Measurements from ENCODE around the gene GREM1. TPM values are rescaled to one million over a fixed set of nuclear protein-coding genes. Genes with fewer than 3 reads are reported as not detected.

The GREM1 gene
- total and polyA plus RNA-seq, 9 of the 15 experiments (the other 6 are each of a cell fraction or from before 2014, with no cell fraction given), result 0.01 to 0.20 (median 0.06) TPM; not detected in 6

- Histone ChIP-seq H3K36me3 (ENCODE audit: control insufficient read depth, insufficient read depth, low read length) (no peaks in the 10 kb centered on the region), H4K20me1 (replicated peaks; ENCODE audit: control insufficient read depth, insufficient read depth, low read length) (no peaks in the 10 kb centered on the region), H3K9me3 (replicated peaks; ENCODE audit: control insufficient read depth, insufficient read depth, low read depth, low read length) (no peaks in the 10 kb centered on the region), H3K27me3 (ENCODE audit: control insufficient read depth in 2 of 2, insufficient read depth in 2 of 2, low read length in 2 of 2) (peaks cover 0 to 2% of the 10 kb centered on the region in 2 experiments; a peak in 3 of 5 replicates), H3K4me3 (no peak overlapping the region), H2AFZ (ENCODE audit: low read depth, low read length) (no peak overlapping the region), H3K27ac (ENCODE audit: extremely low read depth, low read depth, low read length) (no peak overlapping the region), H3K4me1 (replicated peaks in 1 of 2; ENCODE audit: control insufficient read depth in 2 of 2, insufficient read depth in 2 of 2, low read length in 2 of 2) (no peaks in the 10 kb centered on the region), H3K9me1 (ENCODE audit: control insufficient read depth, insufficient read depth, low read length) (no peaks in the 10 kb centered on the region), H3K79me2 (ENCODE audit: control insufficient read depth, insufficient read depth, low read length) (no peaks in the 10 kb centered on the region), H3K9ac (ENCODE audit: insufficient read depth in 1 of 2, low read depth in 2 of 2, low read length in 2 of 2) (no peak overlapping the region), H3K4me2 (ENCODE audit: insufficient read depth, low read length) (no peak overlapping the region)
- no peak for TF ChIP-seq NFRKB (IDR thresholded peaks at IDR 0.05; ENCODE audit: low read depth)
- no peak for TF ChIP-seq BCL6 (CRISPR knock-in tag; IDR thresholded peaks at IDR 0.05)
- TF ChIP-seq ZNF143 (CRISPR knock-in tag; IDR thresholded peaks at IDR 0.05), result no peak
- TF ChIP-seq, protein P1, sequence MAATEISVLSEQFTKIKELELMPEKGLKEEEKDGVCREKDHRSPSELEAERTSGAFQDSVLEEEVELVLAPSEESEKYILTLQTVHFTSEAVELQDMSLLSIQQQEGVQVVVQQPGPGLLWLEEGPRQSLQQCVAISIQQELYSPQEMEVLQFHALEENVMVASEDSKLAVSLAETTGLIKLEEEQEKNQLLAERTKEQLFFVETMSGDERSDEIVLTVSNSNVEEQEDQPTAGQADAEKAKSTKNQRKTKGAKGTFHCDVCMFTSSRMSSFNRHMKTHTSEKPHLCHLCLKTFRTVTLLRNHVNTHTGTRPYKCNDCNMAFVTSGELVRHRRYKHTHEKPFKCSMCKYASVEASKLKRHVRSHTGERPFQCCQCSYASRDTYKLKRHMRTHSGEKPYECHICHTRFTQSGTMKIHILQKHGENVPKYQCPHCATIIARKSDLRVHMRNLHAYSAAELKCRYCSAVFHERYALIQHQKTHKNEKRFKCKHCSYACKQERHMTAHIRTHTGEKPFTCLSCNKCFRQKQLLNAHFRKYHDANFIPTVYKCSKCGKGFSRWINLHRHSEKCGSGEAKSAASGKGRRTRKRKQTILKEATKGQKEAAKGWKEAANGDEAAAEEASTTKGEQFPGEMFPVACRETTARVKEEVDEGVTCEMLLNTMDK (IDR thresholded peaks at IDR 0.05; ENCODE audit: borderline replicate concordance, insufficient read depth, low read depth, low read length, poor library complexity, severe bottlenecking), result no peak
- TF ChIP-seq, protein P2, sequence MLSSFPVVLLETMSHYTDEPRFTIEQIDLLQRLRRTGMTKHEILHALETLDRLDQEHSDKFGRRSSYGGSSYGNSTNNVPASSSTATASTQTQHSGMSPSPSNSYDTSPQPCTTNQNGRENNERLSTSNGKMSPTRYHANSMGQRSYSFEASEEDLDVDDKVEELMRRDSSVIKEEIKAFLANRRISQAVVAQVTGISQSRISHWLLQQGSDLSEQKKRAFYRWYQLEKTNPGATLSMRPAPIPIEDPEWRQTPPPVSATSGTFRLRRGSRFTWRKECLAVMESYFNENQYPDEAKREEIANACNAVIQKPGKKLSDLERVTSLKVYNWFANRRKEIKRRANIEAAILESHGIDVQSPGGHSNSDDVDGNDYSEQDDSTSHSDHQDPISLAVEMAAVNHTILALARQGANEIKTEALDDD (IDR thresholded peaks at IDR 0.05), result no peak
- TF ChIP-seq COPS2 (conservative IDR thresholded peaks at IDR 0.05), result no peak
- TF ChIP-seq TCFL5 (CRISPR knock-in tag; conservative IDR thresholded peaks at IDR 0.05), result no peak
- no peak for TF ChIP-seq EZH2 (IDR thresholded peaks at IDR 0.05; ENCODE audit: borderline replicate concordance, low read depth, low read length)
- no peak for TF ChIP-seq HNRNPLL (IDR thresholded peaks at IDR 0.05; ENCODE audit: low read depth, low read length, poor library complexity, severe bottlenecking)
- no peak for TF ChIP-seq PHTF2 (CRISPR knock-in tag; IDR thresholded peaks at IDR 0.05)
- no peak for TF ChIP-seq ZNF449 (CRISPR knock-in tag; IDR thresholded peaks at IDR 0.05)
- no peak for TF ChIP-seq DPF2 (IDR thresholded peaks at IDR 0.05)
- TF ChIP-seq KAT7 (CRISPR knock-in tag; IDR thresholded peaks at IDR 0.05; ENCODE audit: borderline replicate concordance), result no peak
- no peak for TF ChIP-seq SNIP1 (IDR thresholded peaks at IDR 0.05; ENCODE audit: low read depth)
- no peak for TF ChIP-seq SRSF3 (IDR thresholded peaks at IDR 0.05; ENCODE audit: insufficient read depth, low read length)
- TF ChIP-seq ZNF165 (CRISPR knock-in tag; IDR thresholded peaks at IDR 0.05; ENCODE audit: borderline replicate concordance), result no peak
- TF ChIP-seq ZNF140 (CRISPR knock-in tag; IDR thresholded peaks at IDR 0.05), result no peak
- intact Hi-C loops (cut with micrococcal nuclease), result no loop called here
- ATAC-seq, result no peak
- BruUV-seq (replicated peaks), result no TSS peak
- 0% methylated on average over 1 of the region's 1 CpG for WGBS (ENCODE audit: insufficient coverage, low coverage, missing lambda C conversion rate)
- in situ Hi-C loops (cut with MboI), result no loop called here
- CTCF ChIA-PET (ENCODE audit: low intra/inter-chr PET ratio), result no interaction called here
- DNase-seq (ENCODE audit: extremely low read depth in 1 of 4, low spot score in 3 of 4), result no peak
- POLR2A ChIA-PET, result no interaction called here
- FAIRE-seq, result no peak
These were observed 49.4 kb downstream of the GREM1 start for GRCh38 chr15:32767236-32767635.

Measured in K562 (cell line).